ENCODE measurements around the gene HDAC2.

- no peak for TF ChIP-seq POLR2A (IDR thresholded peaks at IDR 0.05)
- TF ChIP-seq CTCF (IDR thresholded peaks at IDR 0.05 in 8 of 11, conservative IDR thresholded peaks at IDR 0.05 in 3 of 11) = no peak
Observed at GRCh38 chr6:113989675-113990074, 18.7 kb upstream of the HDAC2 start.

Data from spleen (tissue), 7 donors.